ENCODE measurements around the gene UNC5B.

The UNC5B gene

DNA sequence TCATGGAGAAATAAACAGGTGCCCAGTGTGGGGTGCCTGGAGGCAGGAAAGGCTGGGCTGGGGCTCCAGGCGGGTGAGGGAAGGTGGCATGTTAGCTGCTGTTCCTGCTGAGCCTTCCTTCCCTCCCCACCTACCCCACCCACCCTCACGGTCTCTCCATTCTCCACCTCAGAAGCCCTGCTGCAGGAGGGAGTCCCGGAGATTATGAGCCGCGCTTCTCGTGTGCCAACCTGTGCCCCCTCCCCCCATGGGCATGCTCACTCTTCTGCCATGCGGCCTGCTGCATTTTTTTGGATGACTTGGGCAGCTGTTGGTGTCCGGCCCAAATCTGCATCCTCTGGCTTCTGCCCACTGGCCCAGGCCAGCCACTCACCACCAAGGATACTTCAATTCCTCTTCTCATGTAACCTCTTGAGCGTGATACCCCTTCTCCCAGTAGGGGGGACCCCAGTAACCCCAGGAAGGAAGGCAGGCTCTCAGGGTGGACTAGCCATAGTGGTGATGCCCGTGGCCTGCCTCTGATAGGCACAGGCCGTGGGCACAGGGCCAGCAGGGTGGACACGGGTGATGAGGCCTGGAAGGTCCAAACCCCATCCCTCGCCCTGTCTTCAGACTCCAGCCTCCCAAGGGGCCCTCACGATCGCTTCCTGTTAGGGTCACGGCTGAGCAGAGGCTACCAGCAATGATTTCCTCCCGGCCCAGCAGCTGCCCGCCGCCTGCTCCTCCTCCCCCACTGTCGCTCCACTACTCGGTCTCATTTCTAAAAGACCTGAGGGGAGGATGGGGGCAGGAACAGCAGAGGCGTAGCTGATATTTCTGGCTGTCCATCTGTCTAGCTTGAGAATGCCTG lies 27.8 kb downstream of the UNC5B start:
- no peak for DNase-seq (ENCODE audit: low spot score)

DNA sequence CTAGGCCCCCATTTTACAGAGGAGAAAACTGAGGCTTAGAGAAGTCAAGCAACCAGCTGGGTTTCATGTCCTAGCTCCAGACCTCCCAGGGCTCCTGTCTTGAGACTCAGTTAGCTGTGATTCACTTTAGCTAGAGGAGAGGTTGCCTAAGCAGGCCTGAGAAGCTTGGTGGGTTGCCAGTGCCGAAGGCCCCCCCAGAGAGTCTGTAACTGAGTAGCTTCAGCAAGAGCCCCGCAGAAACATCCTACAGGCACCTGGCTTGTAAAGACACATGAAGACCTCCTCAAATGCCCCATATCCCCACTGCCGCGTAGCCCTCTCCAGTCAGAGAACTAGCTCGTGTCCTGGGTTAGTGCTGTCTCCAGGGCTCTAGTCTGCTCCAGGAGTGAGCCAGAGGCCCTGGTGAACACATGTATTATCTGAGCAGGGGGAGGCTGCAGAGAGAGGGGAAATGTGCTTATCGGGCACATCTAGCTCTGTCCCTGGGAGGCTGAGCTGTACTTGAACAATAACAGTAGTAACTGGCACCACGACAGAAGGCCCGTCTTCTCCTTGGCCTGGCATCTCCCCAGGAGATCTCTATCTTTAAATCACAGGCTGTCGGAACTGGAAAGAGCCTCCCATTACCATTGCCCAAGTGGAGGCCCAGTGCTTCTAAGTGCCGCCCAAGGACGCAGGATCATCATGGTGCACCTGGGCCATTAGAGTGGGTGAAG lies 28.9 kb downstream of the UNC5B start:
- DNase-seq (ENCODE audit: low spot score), result no peak

DNA sequence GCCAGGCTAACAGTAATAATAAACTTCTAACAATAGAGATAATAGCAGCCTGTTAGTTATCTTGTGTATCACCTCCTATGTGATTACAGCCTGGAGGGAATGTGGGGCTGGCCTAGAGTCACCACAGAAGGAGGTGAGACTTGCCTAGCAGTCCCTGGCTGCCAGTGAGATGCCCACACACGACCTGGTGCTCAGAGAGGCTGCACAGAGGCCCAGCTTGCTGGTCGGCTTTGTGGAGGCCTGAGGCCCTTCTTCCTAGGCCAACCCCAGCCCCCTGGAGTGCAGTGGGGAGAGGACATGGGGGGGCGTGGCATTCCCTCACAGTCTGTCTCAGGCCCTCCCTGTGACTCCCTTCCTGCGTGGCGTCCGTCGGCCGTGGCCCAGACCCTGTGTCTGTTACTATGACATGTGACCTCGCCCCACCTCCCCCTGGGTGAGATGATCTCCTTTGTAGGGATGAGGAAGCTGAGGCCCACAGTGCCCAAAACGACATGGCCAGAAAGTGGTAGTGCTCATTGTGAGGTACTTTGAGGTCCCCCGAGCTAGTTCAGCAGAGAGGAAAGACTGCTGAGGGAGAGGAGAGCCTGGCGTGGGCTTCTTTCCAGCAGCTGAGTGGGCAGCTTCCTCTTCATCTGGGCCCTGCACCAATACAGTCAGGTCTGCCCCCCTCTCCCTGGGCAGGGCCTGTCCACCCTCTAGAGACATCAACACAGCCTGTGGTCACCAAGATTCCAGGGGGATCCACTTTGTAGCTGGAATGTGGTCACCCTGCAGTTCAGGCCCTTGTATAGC lies 29.7 kb downstream of the UNC5B start:
- DNase-seq (ENCODE audit: low spot score), result no peak

DNA sequence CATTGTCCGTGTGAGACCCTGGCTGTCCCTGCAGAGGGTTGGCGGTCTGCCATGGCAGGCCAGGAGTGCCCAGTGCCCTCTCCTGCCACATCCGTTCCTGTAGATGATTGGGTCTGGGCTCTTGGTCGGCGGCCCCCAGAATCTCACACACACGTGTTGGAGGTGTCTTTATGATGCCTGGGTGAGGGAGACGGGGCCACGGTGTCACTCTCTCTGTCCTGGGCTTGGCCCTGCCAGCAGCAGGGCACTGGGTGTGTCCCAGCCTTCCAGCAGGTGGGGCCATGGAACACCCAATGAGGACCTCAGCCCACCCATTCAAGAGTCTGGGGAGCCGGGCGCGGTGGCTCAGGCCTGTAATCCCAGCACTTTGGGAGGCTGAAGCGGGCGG lies 30.2 kb downstream of the UNC5B start:
- no peak for DNase-seq (ENCODE audit: low spot score)

DNA sequence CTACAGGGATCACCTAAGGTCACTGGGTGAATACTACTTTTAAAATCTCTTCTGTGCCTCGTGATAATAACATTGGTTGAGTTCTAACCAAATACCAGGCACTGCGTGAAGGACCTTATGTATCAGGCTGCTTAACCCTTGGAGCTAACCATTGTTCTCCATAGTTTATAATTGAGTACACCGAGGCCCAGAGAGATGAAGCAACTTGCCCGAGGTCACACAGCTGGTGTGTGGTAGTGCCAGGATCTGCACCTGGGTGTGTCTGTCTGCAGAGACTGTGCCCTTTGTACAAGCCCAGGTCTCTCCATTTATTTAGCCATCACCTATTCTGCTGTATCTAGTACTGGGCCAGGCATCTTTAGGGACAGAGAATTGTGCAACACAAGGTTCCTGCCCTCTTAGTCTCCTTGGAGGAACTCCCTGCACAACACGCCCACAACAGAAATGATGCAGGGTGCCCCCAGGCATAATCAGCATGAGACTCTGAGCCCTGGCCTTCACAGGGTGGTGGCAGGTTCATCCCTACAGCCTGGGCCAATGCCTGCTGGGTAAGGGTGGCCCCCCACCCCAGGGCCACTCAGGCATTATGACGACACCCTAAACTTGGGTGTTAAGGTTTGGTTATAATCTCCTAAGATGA lies 31.5 kb downstream of the UNC5B start:
- no peak for DNase-seq (ENCODE audit: low spot score)

DNA sequence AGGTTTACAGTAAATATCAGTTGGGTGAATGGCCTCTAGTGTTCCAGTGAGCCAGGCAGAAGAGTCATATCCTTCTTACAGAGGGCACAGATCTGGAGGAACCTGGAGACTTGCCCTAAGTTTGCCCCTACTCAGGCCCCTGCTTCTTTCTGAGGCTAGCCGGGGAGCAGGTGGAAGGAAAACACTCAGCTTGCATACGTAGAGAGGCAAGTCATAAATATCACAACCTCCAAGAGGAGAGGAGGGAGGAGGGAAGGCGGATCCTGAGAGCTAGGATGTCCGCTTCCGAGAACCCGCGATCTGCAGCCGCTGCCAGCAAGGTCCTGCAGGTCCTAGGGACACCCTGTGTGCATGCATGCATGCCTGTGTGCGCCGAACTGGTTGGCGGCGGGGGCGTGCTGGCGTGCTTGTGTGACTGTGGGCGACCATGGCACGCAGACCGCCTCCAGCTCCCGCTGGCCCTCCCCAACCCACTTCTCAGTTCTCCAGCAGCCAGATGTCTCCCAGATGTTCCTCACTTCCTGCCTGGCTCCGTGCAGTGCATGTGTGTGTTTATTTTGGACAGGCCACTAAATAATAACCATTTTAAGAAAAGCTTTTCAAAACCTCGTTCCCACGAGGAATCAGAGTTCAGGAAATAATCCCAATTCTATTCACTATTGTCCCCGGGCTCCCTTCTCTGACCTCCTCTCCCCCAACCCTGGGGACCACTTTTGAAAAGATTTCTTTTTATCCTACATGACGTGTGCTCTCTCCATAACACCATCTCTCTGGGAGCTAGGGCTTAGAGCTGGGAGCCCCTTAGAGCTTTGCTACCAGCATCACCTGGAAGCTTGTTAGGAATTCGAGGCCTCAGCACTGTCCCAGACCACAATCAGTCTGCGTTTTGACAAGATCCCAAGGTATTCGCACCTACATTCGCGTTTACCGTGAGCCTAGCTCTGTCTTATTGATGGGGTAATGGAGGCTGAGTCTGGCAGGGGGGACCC lies 32.4 kb downstream of the UNC5B start:
- DNase-seq (ENCODE audit: low spot score), result no peak

DNA sequence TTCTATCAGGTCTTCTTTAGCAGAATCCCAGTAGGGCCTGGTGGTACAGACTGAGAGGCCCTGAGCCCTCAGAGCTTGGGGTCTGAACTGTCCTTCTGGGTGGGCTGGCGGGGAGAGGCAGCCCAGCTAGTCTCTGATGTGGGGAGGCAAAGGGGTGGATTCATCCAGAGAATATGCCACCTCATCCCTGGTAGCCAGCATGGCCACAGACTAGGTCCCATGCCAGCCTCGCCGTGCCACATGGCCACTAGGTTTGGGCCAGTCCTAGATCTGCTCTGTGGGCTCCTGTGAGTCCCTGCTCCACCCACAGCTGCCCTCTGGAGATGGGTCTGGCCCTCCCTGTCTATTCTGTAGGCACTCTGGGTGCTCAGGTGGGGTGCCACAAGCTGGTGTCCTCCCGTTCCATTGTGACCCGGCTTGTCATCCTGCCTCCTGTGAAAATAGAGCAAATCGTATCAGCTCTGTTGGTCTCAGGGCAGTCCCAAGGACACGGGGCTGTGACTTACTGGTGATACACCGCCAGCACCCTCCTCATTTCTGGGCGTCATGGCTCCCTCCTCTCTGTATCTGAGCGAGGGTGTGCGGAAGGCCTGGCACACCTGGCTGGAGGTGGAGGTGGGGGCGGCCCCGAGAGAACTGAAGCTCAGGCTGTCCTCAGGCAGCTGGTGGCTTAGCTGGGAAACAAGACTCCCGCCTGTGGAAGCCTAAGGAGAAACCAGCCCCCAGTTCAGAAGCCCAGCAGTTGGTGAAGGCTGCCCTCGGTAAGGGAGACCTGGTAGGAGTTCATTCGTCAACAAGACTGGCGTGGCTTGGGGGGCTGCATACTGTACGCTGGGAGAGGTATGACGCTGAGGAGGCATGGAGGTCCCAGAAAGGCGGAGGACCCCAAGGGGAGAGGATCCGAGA lies 33.3 kb downstream of the UNC5B start:
- no peak for DNase-seq (ENCODE audit: low spot score)

DNA sequence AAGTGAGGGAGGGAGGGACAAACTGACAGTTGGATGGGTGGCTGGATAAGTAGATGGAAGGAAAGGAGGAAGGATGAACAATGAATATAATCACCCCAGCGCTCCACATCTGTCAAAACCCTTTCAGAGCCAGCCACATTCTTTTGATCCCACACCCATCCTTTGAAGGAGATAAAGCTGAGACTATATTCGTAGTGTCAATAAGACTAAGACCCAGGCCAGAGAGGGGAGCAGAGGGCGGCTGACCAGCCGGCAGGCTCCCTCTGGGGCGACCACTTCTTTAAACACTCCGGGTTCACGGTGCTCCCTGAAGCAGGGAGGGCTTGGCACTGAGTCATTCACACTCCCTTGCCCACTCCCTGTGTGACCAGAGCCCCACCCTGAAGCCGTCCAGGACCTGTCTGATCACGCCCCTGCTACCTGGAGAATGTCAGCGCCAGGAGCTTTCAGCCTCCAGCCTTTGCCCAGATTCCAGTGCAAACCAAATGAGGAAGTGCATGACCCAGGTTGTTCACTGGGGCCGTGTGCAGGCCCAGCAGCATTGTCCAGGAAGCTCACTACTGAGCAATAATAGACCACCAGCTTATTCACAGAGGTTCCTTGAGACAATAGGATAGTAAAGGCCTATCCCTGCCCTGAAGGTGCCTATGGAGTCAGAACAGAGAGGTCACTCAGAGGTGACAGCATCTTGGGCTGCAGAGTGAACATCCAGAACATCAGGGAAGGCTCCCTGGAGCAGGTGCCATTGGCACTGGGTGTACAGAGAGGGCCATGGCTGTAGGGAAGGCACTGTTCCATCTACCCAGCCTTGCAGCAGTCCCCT lies 34.4 kb downstream of the UNC5B start:
- no peak for DNase-seq (ENCODE audit: low spot score)

DNA sequence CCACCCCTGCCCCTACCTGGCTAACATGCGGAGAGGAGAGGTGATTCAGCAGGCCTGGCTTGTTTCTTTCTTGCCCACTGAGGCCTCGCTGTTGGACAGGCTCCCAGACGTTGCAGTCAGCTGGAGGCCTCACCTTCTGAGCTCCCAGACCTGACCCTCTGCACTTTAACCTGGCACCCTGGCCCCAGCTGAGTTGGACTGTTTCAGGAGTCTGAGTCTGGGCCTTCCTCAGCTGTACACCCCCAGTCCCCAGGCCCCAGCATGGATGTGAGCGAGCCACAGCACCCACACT lies 35.0 kb downstream of the UNC5B start:
- no peak for DNase-seq (ENCODE audit: low spot score)

DNA sequence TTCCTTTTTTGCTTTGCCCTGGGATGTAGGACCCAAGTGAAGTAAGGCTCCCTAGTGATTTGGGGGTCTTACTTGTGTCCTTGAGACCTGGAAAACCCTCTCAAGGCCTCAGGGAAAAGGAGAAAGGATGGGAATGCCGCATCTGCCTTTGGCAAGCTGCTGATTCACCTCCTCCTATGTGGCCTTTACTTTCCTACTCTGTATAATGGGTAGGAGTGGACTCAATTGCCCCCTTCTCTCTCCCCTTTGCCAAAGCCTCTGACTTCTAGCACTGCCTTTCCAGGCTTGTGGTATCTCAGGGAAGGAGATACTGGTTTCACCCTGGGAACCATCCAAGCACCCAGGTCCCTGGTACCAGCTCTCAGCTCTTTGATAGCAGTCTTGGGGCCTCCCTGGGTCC lies 35.4 kb downstream of the UNC5B start:
- no peak for DNase-seq (ENCODE audit: low spot score)

DNA sequence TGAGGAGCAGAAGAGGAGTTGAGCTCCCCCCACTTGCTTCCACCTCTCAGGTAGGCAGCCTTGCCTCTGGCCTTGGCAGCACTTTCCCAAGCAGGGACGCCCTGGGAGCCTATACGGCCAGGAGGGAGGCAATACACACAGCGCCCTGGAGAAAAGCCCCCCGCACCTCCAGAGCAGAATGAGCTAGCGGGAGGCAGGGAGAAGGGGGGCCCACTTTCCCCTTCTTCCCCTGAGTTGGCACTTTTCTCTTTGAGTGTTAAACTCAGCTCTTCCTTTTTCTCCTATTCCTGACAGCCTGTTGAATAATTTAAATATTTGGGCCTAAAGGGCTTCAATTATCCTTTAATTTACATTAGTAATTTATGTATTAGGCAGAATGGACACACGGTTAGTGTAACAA lies 35.8 kb downstream of the UNC5B start:
- DNase-seq (ENCODE audit: low spot score), result no peak

DNA sequence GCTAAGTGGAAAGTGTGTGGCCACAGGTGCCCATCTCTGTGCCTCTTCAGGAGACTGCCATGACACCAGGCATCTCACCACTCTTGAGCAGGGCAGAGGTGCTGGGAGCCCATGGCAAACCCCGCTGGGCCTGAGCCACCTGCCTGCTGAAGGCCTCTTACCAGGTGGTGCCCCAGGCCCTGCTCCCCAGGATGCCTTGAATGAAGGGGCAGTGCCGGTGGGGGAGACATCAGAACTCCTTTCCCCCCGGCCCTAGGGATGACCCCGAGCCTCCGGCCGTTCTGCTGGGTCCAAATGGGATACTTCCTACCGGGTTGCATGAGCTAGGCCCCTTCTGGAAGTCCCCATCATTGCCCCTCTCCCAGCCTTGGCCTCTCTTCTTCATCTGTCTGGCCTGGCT lies 37.6 kb downstream of the UNC5B start:
- DNase-seq (ENCODE audit: low spot score), result no peak

DNA sequence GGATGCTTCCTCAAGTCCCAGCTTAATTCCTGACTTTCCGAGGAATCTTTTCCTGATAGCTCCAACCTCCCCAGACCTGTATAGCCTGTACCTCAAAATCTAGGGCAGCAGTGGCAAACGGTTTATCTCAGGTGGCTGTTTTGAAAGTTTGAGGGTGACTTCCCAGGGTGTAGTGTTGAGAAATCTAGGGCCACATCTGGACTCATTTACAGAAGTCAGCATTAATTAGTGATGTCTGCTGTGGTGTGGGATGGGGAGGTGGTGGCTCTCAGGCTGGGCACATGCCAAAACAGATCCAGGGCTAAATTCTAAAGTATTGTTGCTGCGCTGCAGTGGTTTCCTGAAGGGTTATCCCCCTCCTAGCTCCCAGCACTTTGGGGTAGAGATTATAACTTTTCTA lies 38.0 kb downstream of the UNC5B start:
- DNase-seq (ENCODE audit: low spot score), result no peak

DNA sequence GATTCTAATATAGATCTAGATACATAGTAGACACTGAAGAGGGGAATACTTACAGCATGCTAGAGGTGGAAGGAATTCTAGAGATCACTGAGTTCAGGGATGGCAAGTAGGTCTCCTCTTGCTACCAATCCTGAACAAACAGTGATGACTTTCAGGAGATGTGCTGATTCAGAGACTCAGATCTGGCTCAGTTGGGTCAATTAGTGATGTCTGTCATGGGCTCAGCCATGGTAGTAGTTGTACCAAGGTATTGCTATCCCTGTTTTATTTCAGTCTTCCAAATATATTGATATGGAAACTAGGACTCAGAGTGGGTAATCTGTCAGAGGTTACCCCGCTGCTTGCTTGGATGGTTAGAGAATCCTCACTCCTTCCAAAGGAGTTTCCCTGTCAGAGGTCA lies 38.5 kb downstream of the UNC5B start:
- DNase-seq (ENCODE audit: low spot score), result no peak

DNA sequence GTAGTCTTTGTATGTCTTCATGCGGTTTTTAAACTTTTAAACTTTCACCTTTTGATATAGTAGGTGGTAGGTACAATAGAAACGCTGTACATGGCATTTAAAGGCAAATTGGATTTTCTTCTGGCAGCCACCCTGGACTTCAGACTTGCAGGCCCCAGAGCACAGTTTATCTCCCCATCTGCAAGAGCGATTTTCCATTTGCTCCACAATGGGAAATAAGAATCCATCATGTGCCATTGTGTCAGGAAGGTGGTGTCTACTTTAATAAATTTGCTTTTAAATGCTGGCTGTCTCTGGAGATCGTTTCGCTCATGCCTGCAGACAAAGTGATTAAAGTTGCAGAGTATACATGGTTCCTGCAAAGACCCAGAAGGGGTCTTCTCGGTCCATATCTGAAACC lies 38.9 kb downstream of the UNC5B start:
- DNase-seq (ENCODE audit: low spot score), result no peak

DNA sequence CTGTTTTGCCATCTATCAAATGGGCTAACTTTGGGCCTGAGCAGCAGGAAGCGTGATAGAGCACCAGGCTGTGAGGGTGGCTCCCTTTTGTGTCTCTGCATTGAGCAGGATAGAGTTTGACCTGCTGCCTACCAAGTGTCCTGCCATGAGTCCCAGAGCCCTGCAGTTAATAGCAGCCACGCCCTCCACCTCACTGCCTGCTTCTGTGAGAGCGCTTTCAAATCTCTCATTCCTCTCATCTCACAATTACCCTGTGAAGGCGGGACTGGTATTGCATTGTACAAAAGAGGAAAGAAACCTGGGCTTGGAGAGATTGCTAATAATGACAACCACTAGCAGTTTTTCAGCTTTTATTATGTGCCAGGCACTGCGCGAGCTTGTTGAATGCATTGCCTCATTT lies 39.9 kb downstream of the UNC5B start:
- DNase-seq (ENCODE audit: low spot score), result no peak

DNA sequence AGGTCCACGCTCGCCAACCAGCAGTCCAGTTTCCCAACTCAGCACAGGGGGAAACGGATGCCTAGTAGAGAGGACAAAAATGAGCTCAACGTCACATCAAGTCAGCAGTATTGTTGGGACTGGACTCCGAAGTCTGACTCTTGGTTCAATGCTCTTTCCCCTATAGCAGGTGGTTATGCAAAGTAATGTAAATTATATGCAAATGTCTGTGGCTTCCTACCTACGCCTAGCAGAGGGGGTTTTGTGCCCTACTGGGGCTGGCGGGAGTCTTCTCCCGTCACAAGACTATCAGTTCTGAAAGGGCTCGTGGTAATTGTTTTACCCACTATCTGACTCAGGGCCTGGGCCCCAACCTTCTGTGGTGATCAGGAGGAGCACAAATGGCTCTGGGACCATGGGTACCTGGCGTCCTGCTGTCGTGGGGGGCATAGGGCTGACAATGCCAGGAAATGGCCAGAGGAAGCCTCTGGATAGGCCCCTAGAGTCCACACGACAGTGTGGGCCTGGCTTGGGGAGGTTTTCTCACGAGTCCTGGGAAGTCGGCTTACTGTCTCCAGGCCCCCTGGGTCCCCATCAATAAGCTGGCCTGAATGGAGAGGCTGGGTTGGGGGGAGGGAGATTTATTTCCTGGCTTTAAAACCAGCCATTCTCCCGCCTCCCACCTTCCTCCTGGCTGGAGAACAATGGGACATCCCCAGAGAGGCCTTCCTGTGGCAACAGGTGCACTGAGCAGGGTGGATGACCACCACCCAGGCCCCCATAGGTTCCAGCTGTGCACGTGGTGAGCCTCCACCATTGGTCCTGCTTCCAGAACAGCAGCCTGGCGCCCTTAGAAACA lies 41.8 kb downstream of the UNC5B start:
- no peak for DNase-seq (ENCODE audit: low spot score)

DNA sequence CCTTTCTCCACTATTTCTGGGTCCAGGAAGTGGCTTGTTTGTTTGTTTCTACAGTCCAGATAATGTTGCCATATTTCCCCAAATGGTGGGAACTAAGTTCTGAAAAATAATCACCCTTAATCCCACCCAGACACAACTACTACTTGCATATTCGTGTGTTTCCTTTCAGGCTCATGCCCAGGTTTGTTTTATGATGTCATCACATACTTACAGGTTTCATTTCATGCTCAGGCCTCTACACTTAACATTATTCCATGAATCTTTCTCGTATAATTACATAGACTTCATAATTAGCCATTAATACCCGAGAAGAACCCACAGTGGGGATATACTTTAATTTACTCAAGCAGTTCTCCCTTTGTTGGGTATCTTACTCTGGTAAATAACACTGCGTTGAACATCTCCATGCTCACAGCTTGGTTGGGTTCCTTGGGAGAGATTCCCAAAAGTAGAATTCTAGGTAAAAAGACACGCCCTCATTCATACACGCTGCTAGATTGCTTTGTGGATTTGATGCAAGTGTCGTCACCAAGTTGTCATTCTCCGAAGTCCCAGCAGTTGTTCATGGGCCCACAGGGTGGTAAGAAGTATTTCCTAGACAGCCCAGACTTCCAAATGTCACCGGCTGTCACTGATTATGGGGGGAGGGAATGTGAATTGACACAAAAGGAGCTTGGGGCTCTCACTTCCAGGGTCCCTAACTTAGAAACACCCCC lies 42.6 kb downstream of the UNC5B start:
- DNase-seq (ENCODE audit: low spot score), result no peak
